Measurements from ENCODE around the gene GPR26. TPM values are rescaled to one million over a fixed set of nuclear protein-coding genes. Genes with fewer than 3 reads are reported as not detected.

Gene GPR26
- total RNA-seq, 2 experiments from 2014 or later, result not detected

GRCh38 chr10:123741146-123741545 lies 75.0 kb downstream of the GPR26 start:
- BruUV-seq (replicated peaks), result no TSS peak
- no peak for DNase-seq (ENCODE audit: low spot score)
- Histone ChIP-seq H3K36me3 (ENCODE audit: insufficient read depth, low read length) (no peaks in the 10 kb centered on the region), H2AFZ (ENCODE audit: low read length) (no peak overlapping the region), H3K4me2 (ENCODE audit: low read length) (no peak overlapping the region), H3K4me3 (ENCODE audit: low read depth, low read length, poor library complexity, severe bottlenecking) (no peak overlapping the region), H3K79me2 (ENCODE audit: insufficient read depth, low read depth, low read length) (no peaks in the 10 kb centered on the region), H3K4me1 (ENCODE audit: insufficient read depth, low read length, poor library complexity, severe bottlenecking) (no peaks in the 10 kb centered on the region), H3K27ac (ENCODE audit: low read depth, low read length, poor library complexity, severe bottlenecking) (no peak overlapping the region), H3K9me2 (ENCODE audit: insufficient read depth, low read length) (no peaks in the 10 kb centered on the region), H3K9me3 (ENCODE audit: low read length) (no peaks in the 10 kb centered on the region), H4K20me1 (ENCODE audit: insufficient read depth, low read length) (no peaks in the 10 kb centered on the region)
- TF ChIP-seq EZH2phosphoT487 (IDR thresholded peaks at IDR 0.05; ENCODE audit: borderline replicate concordance, low read depth, low read length) (no peak), CTCF (conservative IDR thresholded peaks at IDR 0.05; ENCODE audit: low read length) (no peak)
- CTCF ChIA-PET (ENCODE audit: unreplicated experiment), result no interaction called here
- intact Hi-C loops (cut with micrococcal nuclease; ENCODE audit: unreplicated experiment), result no loop called here
- POLR2A ChIA-PET, result no interaction called here

- no peaks in the 10 kb centered on the region for H3K4me1 ChIP-seq (ENCODE audit: insufficient read depth, low read length, poor library complexity, severe bottlenecking)
- H3K79me2 ChIP-seq (ENCODE audit: insufficient read depth, low read depth, low read length), result no peaks in the 10 kb centered on the region
- no peak for DNase-seq (ENCODE audit: low spot score)
- no peaks in the 10 kb centered on the region for H3K9me2 ChIP-seq (ENCODE audit: insufficient read depth, low read length)
- TF ChIP-seq CTCF (conservative IDR thresholded peaks at IDR 0.05; ENCODE audit: low read length) (no peak), EZH2phosphoT487 (IDR thresholded peaks at IDR 0.05; ENCODE audit: borderline replicate concordance, low read depth, low read length) (no peak)
- no peak overlapping the region for H2AFZ ChIP-seq (ENCODE audit: low read length)
- no peaks in the 10 kb centered on the region for H4K20me1 ChIP-seq (ENCODE audit: insufficient read depth, low read length)
- H3K4me3 ChIP-seq (ENCODE audit: low read depth, low read length, poor library complexity, severe bottlenecking), result no peak overlapping the region
- ChIA-PET POLR2A (interaction anchor here (0.7 kb wide), 1 partner anchor 396 kb away, joined by 3 read pairs; no protein-coding TSS in a partner anchor), CTCF (ENCODE audit: unreplicated experiment) (no interaction called here)
- no peaks in the 10 kb centered on the region for H3K9me3 ChIP-seq (ENCODE audit: low read length)
- intact Hi-C loops (cut with micrococcal nuclease; ENCODE audit: unreplicated experiment), result no loop called here
- H3K4me2 ChIP-seq (ENCODE audit: low read length), result no peak overlapping the region
- no peak overlapping the region for H3K27ac ChIP-seq (ENCODE audit: low read depth, low read length, poor library complexity, severe bottlenecking)
- H3K36me3 ChIP-seq (ENCODE audit: insufficient read depth, low read length), result no peaks in the 10 kb centered on the region
- BruUV-seq (replicated peaks), result no TSS peak
Observed at GRCh38 chr10:123741711-123742110, 75.6 kb downstream of the GPR26 start.

GRCh38 chr10:123742751-123743440 lies 76.7 kb downstream of the GPR26 start:
- POLR2A ChIA-PET, result interaction anchor here (0.5 kb wide), 1 partner anchor 42 kb away, joined by 3 read pairs; no protein-coding TSS in a partner anchor
- Histone ChIP-seq H3K4me3 (ENCODE audit: low read depth, low read length, poor library complexity, severe bottlenecking) (no peak overlapping the region), H3K27ac (ENCODE audit: low read depth, low read length, poor library complexity, severe bottlenecking) (no peak overlapping the region), H3K9me3 (ENCODE audit: low read length) (no peaks in the 10 kb centered on the region), H3K4me1 (ENCODE audit: insufficient read depth, low read length, poor library complexity, severe bottlenecking) (no peaks in the 10 kb centered on the region), H3K36me3 (ENCODE audit: insufficient read depth, low read length) (no peaks in the 10 kb centered on the region), H3K9me2 (ENCODE audit: insufficient read depth, low read length) (no peaks in the 10 kb centered on the region), H3K79me2 (ENCODE audit: insufficient read depth, low read depth, low read length) (no peaks in the 10 kb centered on the region), H4K20me1 (ENCODE audit: insufficient read depth, low read length) (no peaks in the 10 kb centered on the region), H2AFZ (ENCODE audit: low read length) (no peak overlapping the region), H3K4me2 (ENCODE audit: low read length) (no peak overlapping the region)
- BruUV-seq (replicated peaks), result no TSS peak
- no peak for TF ChIP-seq EZH2phosphoT487 (IDR thresholded peaks at IDR 0.05; ENCODE audit: borderline replicate concordance, low read depth, low read length)
- TF ChIP-seq CTCF (conservative IDR thresholded peaks at IDR 0.05; ENCODE audit: low read length), result no peak
- CTCF ChIA-PET (ENCODE audit: unreplicated experiment), result no interaction called here
- no peak for DNase-seq (ENCODE audit: low spot score)
- intact Hi-C loops (cut with micrococcal nuclease; ENCODE audit: unreplicated experiment), result no loop called here

Measured in OCI-LY7 (cell line).